Stimulated activated CD8-positive, alpha-beta memory T cell treated with anti-CD3 and anti-CD28 coated beads, Interleukin-15, amount 100 ng/mL, for 4 hours (primary cell): ENCODE results near the gene TBL1XR1.
"Not testable (repeated sequence)": the region's sequence is repeated elsewhere in the genome, so short reads cannot be mapped to it uniquely, and the experiment has no call there.

ENCODE experiments used
- DNase-seq, 2 donors: peaks; one replicate each; pipeline ENCODE4 v3.0.0-alpha.2; 2020; ENCODE audit warnings: low read depth in 2 of 2

TBL1XR1 gene

GRCh38 chr3:177184602-177185001, 12.7 kb downstream of the TBL1XR1 start:
- not testable (repeated sequence) for DNase-seq

- no peak for DNase-seq
Measured at GRCh38 chr3:177182352-177182751, 14.9 kb downstream of the TBL1XR1 start.

- DNase-seq = no peak
Measured at GRCh38 chr3:177181418-177181817, 15.9 kb downstream of the TBL1XR1 start.

- DNase-seq = no peak
Measured at GRCh38 chr3:177180506-177180905, 16.8 kb downstream of the TBL1XR1 start.

- DNase-seq = no peak
Measured at GRCh38 chr3:177179281-177180067, 17.8 kb downstream of the TBL1XR1 start.

GRCh38 chr3:177177749-177178221, 19.5 kb downstream of the TBL1XR1 start:
- DNase-seq = no peak

GRCh38 chr3:177174607-177175170, 22.6 kb downstream of the TBL1XR1 start:
- no peak for DNase-seq

GRCh38 chr3:177169936-177170722, 27.2 kb downstream of the TBL1XR1 start:
- DNase-seq = no peak

GRCh38 chr3:177168431-177168830, 28.9 kb downstream of the TBL1XR1 start:
- DNase-seq = no peak

GRCh38 chr3:177162742-177163141, 34.5 kb downstream of the TBL1XR1 start:
- DNase-seq = no peak

- not testable (repeated sequence) for DNase-seq
Measured at GRCh38 chr3:177161603-177162002, 35.7 kb downstream of the TBL1XR1 start.

- DNase-seq = no peak
Measured at GRCh38 chr3:177158461-177158860, 38.8 kb downstream of the TBL1XR1 start.

GRCh38 chr3:177157492-177157891, 39.8 kb downstream of the TBL1XR1 start:
- DNase-seq = no peak

GRCh38 chr3:177154733-177155132, 42.5 kb downstream of the TBL1XR1 start:
- no peak for DNase-seq

GRCh38 chr3:177150970-177151627, 46.2 kb downstream of the TBL1XR1 start:
- DNase-seq = no peak

- DNase-seq = no peak
Measured at GRCh38 chr3:177150218-177150916, 46.9 kb downstream of the TBL1XR1 start.

GRCh38 chr3:177149106-177149505, 48.2 kb downstream of the TBL1XR1 start:
- DNase-seq = no peak

- no peak for DNase-seq
Measured at GRCh38 chr3:177147790-177148189, 49.5 kb downstream of the TBL1XR1 start.

- no peak for DNase-seq
Measured at GRCh38 chr3:177146646-177147045, 50.6 kb downstream of the TBL1XR1 start.

GRCh38 chr3:177145954-177146353, 51.3 kb downstream of the TBL1XR1 start:
- no peak for DNase-seq

- DNase-seq = no peak
Measured at GRCh38 chr3:177145381-177145780, 51.9 kb downstream of the TBL1XR1 start.
